Activated CD4-positive, alpha-beta T cell treated with anti-CD3 and anti-CD28 coated beads for 36 hours (primary cell): ENCODE measurements around the gene HS3ST3A1. TPM values are rescaled to one million over a fixed set of nuclear protein-coding genes. Genes with fewer than 3 reads are reported as not detected.

ENCODE experiments used
- ATAC-seq: fragments of 200-7000 bp; cut with Tn5 transposase; one replicate; pipeline ENCODE4 v1.10.0; 2021; ENCODE audit warnings: mild to moderate bottlenecking, moderate library complexity
- CTCF ChIA-PET: fragments of 350-600 bp; sonication (Branson Sonifier 250); formaldehyde crosslinking; loops from one replicate; lab custom pipeline; 2021; ENCODE audit warnings: antibody characterized with exemption; lab: Charles Lee
- POLR2A ChIA-PET: fragments of 350-600 bp; sonication (Branson Sonifier 250); formaldehyde crosslinking; loops from one replicate; lab custom pipeline; 2021; ENCODE audit warnings: antibody characterized with exemption, inconsistent platforms; lab: Charles Lee
- DNase-seq: peaks from one replicate; pipeline ENCODE4 v3.0.0-alpha.2; 2020
- H3K27ac Mint-ChIP-seq: one replicate; pipeline ENCODE4 v1.8.0; 2021; ENCODE audit warnings: mixed read lengths
- H3K27me3 Mint-ChIP-seq: one replicate; pipeline ENCODE4 v1.8.0; 2021; ENCODE audit warnings: mixed read lengths
- H3K36me3 Mint-ChIP-seq: one replicate; pipeline ENCODE4 v1.8.0; 2021; ENCODE audit warnings: low read depth, mixed read lengths
- H3K4me1 Mint-ChIP-seq: one replicate; pipeline ENCODE4 v1.8.0; 2021; ENCODE audit warnings: mixed read lengths
- H3K4me3 Mint-ChIP-seq: one replicate; pipeline ENCODE4 v1.8.0; 2021; ENCODE audit warnings: mild to moderate bottlenecking, moderate library complexity, mixed read lengths
- H3K9me3 Mint-ChIP-seq: one replicate; pipeline ENCODE4 v1.8.0; 2021; ENCODE audit warnings: low read depth, mixed read lengths
- intact Hi-C, 2 experiments: fragments of 100-400 bp; cut with DNase I in 1 of 2; cut with micrococcal nuclease in 1 of 2; formaldehyde crosslinking; loops; one replicate each; pipeline versions ENCODE4 v1.14.2 to v1.15.1; 2022 to 2024; cut with DNase I, micrococcal nuclease
- total RNA-seq, 2 experiments: library from RNA; stranded (reverse); gene quantifications; one replicate each; pipeline ENCODE4 v1.2.3, GENCODE V29; 2021

HS3ST3A1 gene
- total RNA-seq, 2 experiments from 2014 or later = 0.27 to 0.56 TPM

DNA sequence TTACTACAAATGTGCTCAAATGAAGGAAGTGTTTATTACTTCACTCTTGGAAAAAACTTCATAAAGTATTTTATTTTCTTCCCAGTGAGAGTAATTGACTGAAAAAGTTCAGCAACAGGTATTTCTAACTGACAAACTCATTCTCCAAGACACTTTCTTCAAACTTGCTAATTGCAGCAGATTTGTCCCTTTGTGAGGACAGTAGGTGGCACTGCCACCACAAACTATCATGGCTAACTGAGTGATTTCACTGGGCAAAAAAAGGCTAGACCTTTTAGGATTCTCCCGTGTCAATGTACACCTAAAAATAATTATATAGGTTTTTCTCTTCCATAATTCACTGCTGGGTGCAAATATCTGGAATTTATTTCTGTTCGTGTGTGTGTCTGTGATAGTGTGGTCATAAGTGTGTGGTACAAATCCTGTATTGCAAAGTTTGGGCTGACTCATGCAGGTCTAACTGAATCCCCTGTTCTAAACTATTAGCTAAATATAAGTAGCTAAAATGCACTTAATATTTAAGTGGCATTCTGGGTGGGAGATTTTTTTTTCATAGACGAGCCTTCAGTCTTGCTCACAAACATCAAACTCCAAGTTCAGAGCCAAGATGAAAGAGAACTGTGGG is 3.9 kb downstream of the HS3ST3A1 start:
- POLR2A ChIA-PET = no interaction called here
- peaks cover 39% of the 10 kb centered on the region for H3K27me3 Mint-ChIP-seq

GRCh38 chr17:13596241-13596923 is 5.3 kb downstream of the HS3ST3A1 start:
- Mint-ChIP-seq H3K4me1 (peaks cover 5% of the 10 kb centered on the region), H3K27ac (no peak overlapping the region), H3K4me3 (no peak overlapping the region), H3K36me3 (no peaks in the 10 kb centered on the region), H3K9me3 (no peaks in the 10 kb centered on the region), H3K27me3 (peaks cover 31% of the 10 kb centered on the region)
- ATAC-seq (no peak), DNase-seq (no peak)
- ChIA-PET CTCF (interaction anchor here (0.8 to 1.8 kb wide), 4 partner anchors 11 to 1330 kb away, joined by 3 to 6 read pairs (median 4); no protein-coding TSS in a partner anchor), POLR2A (no interaction called here)
- intact Hi-C loops = loop anchor here in 1 of 2 experiments (5.0 to 10.0 kb wide), 5 partner anchors 476 to 1908 kb away; no protein-coding TSS in a partner anchor

More for the DNA sequence above, 3.9 kb downstream of the HS3ST3A1 start:
- H3K36me3 Mint-ChIP-seq = no peaks in the 10 kb centered on the region
- ATAC-seq (peak; percentile 27), DNase-seq (peak; percentile 46)
- peaks cover 10% of the 10 kb centered on the region for H3K4me1 Mint-ChIP-seq
- no peak overlapping the region for H3K4me3 Mint-ChIP-seq
- intact Hi-C loops = loop anchor here in 1 of 2 experiments (1.0 to 10.0 kb wide), 6 partner anchors 474 to 1907 kb away; no protein-coding TSS in a partner anchor
- no peaks in the 10 kb centered on the region for H3K9me3 Mint-ChIP-seq
- CTCF ChIA-PET = interaction anchor here (0.6 to 1.8 kb wide), 4 partner anchors 9 to 1558 kb away, joined by 3 to 6 read pairs (median 4); no protein-coding TSS in a partner anchor
- H3K27ac Mint-ChIP-seq = no peak overlapping the region

GRCh38 chr17:13595599-13595899 is 6.2 kb downstream of the HS3ST3A1 start:
- no peak overlapping the region for H3K27ac Mint-ChIP-seq

GRCh38 chr17:13594762-13595598 is 6.7 kb downstream of the HS3ST3A1 start:
- Mint-ChIP-seq H3K27me3 (peaks cover 29% of the 10 kb centered on the region), H3K36me3 (no peaks in the 10 kb centered on the region), H3K4me3 (no peak overlapping the region), H3K9me3 (no peaks in the 10 kb centered on the region), H3K27ac (no peak overlapping the region), H3K4me1 (peaks cover 4% of the 10 kb centered on the region)
- ChIA-PET POLR2A (no interaction called here), CTCF (interaction anchor here (0.6 to 1.7 kb wide), 13 partner anchors 12 to 1881 kb away, joined by 3 to 7 read pairs (median 3); partner anchors contain the start of gene HS3ST3B1)
- intact Hi-C loops = loop anchor here (1.0 to 10.0 kb wide), 10 partner anchors 258 to 1910 kb away; no protein-coding TSS in a partner anchor
- peak; percentile 84 for ATAC-seq
- peak; percentile 89 for DNase-seq

More at GRCh38 chr17:13595599-13595899, 6.2 kb downstream of the HS3ST3A1 start:
- CTCF ChIA-PET = interaction anchor here (0.6 to 1.7 kb wide), 6 partner anchors 18 to 1880 kb away, joined by 3 to 7 read pairs (median 4); partner anchors contain the start of gene HS3ST3B1
- no peaks in the 10 kb centered on the region for H3K36me3 Mint-ChIP-seq
- peaks cover 31% of the 10 kb centered on the region for H3K27me3 Mint-ChIP-seq
- intact Hi-C loops = loop anchor here (1.0 to 10.0 kb wide), 9 partner anchors 477 to 1909 kb away; no protein-coding TSS in a partner anchor
- no peak for DNase-seq
- POLR2A ChIA-PET = no interaction called here
- no peaks in the 10 kb centered on the region for H3K9me3 Mint-ChIP-seq
- peaks cover 5% of the 10 kb centered on the region for H3K4me1 Mint-ChIP-seq
- H3K4me3 Mint-ChIP-seq = no peak overlapping the region
- ATAC-seq = no peak

DNA sequence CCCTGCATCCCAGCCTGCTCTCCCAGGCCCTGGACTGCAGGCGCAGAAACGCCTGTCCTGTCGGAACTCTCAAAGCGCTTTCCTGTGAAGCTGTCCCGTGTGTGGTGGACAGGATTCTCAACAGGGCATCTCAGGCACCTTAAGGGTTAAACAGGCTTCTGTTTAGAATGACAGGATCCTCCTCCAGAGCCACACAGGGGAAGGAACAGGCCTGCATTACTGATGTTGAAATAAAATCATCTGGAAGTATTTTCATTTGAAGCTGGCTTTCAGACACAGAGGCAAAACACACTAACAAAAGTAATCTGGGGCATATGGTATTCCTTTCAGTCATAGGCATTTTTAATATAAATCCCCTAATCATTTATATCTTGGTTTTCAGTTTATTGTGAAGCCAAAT is 7.4 kb downstream of the HS3ST3A1 start:
- Mint-ChIP-seq H3K27ac (no peak overlapping the region), H3K9me3 (no peaks in the 10 kb centered on the region), H3K4me3 (no peak overlapping the region), H3K36me3 (no peaks in the 10 kb centered on the region), H3K27me3 (peaks cover 24% of the 10 kb centered on the region), H3K4me1 (peaks cover 2% of the 10 kb centered on the region)
- POLR2A ChIA-PET = no interaction called here
- CTCF ChIA-PET = interaction anchor here (0.6 to 1.7 kb wide), 8 partner anchors 13 to 1331 kb away, joined by 3 to 7 read pairs (median 3); partner anchors contain the start of gene HS3ST3B1
- intact Hi-C loops = loop anchor here (1.0 to 10.0 kb wide), 7 partner anchors 257 to 1910 kb away; no protein-coding TSS in a partner anchor
- no peak for DNase-seq
- no peak for ATAC-seq

DNA sequence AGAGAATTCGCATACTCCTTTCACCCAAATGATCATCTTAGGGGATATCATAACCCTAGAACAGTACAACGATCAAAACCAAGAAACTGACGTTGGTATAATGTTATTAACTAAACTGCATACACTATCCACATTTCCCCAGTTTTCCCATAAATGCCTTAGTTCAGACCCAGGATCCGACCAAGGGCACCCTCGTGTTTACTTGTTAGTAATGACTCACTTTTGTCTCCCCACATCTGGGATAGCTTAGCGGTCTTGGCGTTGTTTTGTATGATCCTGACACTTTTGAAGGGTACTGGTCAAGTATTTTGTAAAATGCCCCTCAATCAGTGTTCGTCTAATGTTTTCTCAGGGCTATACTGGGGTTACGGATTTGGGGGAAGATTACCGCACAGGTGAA is 8.0 kb downstream of the HS3ST3A1 start:
- Mint-ChIP-seq H3K9me3 (no peaks in the 10 kb centered on the region), H3K4me3 (no peak overlapping the region), H3K27ac (no peak overlapping the region), H3K36me3 (no peaks in the 10 kb centered on the region), H3K27me3 (peaks cover 21% of the 10 kb centered on the region), H3K4me1 (peaks cover 2% of the 10 kb centered on the region)
- no peak for DNase-seq
- POLR2A ChIA-PET = no interaction called here
- no peak for ATAC-seq
- intact Hi-C loops = loop anchor here (1.0 to 10.0 kb wide), 7 partner anchors 256 to 1911 kb away; no protein-coding TSS in a partner anchor
- CTCF ChIA-PET = interaction anchor here (0.7 to 1.4 kb wide), 7 partner anchors 11 to 1075 kb away, joined by 3 read pairs; no protein-coding TSS in a partner anchor

- Mint-ChIP-seq H3K27ac (no peak overlapping the region), H3K4me1 (peaks cover 2% of the 10 kb centered on the region), H3K9me3 (no peaks in the 10 kb centered on the region), H3K4me3 (no peak overlapping the region), H3K27me3 (peaks cover 18% of the 10 kb centered on the region), H3K36me3 (no peaks in the 10 kb centered on the region)
- ATAC-seq (no peak), DNase-seq (no peak)
- POLR2A ChIA-PET = no interaction called here
- intact Hi-C loops = loop anchor here in 1 of 2 experiments (5.0 to 10.0 kb wide), 4 partner anchors 256 to 1912 kb away; no protein-coding TSS in a partner anchor
- CTCF ChIA-PET = interaction anchor here (0.7 to 1.4 kb wide), 4 partner anchors 11 to 563 kb away, joined by 3 read pairs; no protein-coding TSS in a partner anchor
These were observed 8.5 kb downstream of the HS3ST3A1 start for GRCh38 chr17:13593021-13593751.

DNA sequence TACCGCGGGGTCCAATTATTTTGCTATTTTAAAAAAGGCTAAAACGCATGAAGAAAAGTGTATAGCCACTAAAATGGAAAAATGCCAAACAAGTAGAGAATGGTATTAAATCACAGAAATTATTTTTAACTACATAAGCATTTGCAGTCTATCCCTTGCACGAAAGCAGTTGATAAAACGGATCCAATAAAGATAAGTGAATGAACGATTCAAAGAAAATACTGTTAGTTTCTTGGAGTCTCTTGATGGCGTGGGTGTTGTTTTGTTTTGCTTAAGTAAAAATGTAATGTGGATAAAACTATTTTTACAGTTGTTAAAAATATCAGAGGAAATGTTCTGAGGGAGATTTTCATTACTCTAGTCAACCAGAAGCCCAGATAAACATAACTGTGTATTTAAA is 9.3 kb downstream of the HS3ST3A1 start:
- ChIA-PET CTCF (interaction anchor here (1.0 to 1.4 kb wide), 3 partner anchors 11 to 563 kb away, joined by 3 read pairs; no protein-coding TSS in a partner anchor), POLR2A (no interaction called here)
- intact Hi-C loops = loop anchor here in 1 of 2 experiments (5.0 to 10.0 kb wide), 4 partner anchors 255 to 1912 kb away; no protein-coding TSS in a partner anchor
- H3K4me1 Mint-ChIP-seq = no peaks in the 10 kb centered on the region
- peaks cover 13% of the 10 kb centered on the region for H3K27me3 Mint-ChIP-seq
- H3K4me3 Mint-ChIP-seq = no peak overlapping the region
- no peak for ATAC-seq
- H3K36me3 Mint-ChIP-seq = no peaks in the 10 kb centered on the region
- no peak for DNase-seq
- no peaks in the 10 kb centered on the region for H3K9me3 Mint-ChIP-seq
- no peak overlapping the region for H3K27ac Mint-ChIP-seq

- no peak overlapping the region for H3K4me3 Mint-ChIP-seq
- intact Hi-C loops = loop anchor here in 1 of 2 experiments (5.0 to 10.0 kb wide), 4 partner anchors 253 to 1914 kb away; no protein-coding TSS in a partner anchor
- H3K4me1 Mint-ChIP-seq = no peaks in the 10 kb centered on the region
- DNase-seq (no peak), ATAC-seq (no peak)
- ChIA-PET POLR2A (no interaction called here), CTCF (no interaction called here)
- no peaks in the 10 kb centered on the region for H3K36me3 Mint-ChIP-seq
- H3K27me3 Mint-ChIP-seq = peaks cover 4% of the 10 kb centered on the region
- H3K27ac Mint-ChIP-seq = no peak overlapping the region
- H3K9me3 Mint-ChIP-seq = no peaks in the 10 kb centered on the region
These were observed 11.3 kb downstream of the HS3ST3A1 start for GRCh38 chr17:13590441-13590840.

GRCh38 chr17:13589658-13590057 is 12.1 kb downstream of the HS3ST3A1 start:
- no peaks in the 10 kb centered on the region for H3K36me3 Mint-ChIP-seq
- ChIA-PET CTCF (interaction anchor here (0.7 to 1.7 kb wide), 2 partner anchors 27 to 713 kb away, joined by 3 read pairs; no protein-coding TSS in a partner anchor), POLR2A (interaction anchor here (0.6 kb wide), 1 partner anchor 1248 kb away, joined by 4 read pairs; no protein-coding TSS in a partner anchor)
- H3K27ac Mint-ChIP-seq = no peak overlapping the region
- peaks cover 4% of the 10 kb centered on the region for H3K27me3 Mint-ChIP-seq
- DNase-seq = no peak
- intact Hi-C loops = loop anchor here (5.0 to 10.0 kb wide), 5 partner anchors 252 to 1915 kb away; no protein-coding TSS in a partner anchor
- no peak overlapping the region for H3K4me3 Mint-ChIP-seq
- H3K9me3 Mint-ChIP-seq = no peaks in the 10 kb centered on the region
- H3K4me1 Mint-ChIP-seq = no peaks in the 10 kb centered on the region
- ATAC-seq = no peak
